ENCODE data around the gene KRT86. TPM values are rescaled to one million over a fixed set of nuclear protein-coding genes. Genes with fewer than 3 reads are reported as not detected.
"Not testable (repeated sequence)": the region's sequence is repeated elsewhere in the genome, so short reads cannot be mapped to it uniquely, and the experiment has no call there.

KRT86 gene
- polyA plus RNA-seq, 4 donors: 0.08 to 0.25 TPM; not detected in 2

GRCh38 chr12:52307836-52308805 is 33.7 kb downstream of the KRT86 start:
- peak; percentile 21 to 61 (median 39) for DNase-seq (ENCODE audit: low read depth in 4 of 4, low spot score in 2 of 4)

DNA sequence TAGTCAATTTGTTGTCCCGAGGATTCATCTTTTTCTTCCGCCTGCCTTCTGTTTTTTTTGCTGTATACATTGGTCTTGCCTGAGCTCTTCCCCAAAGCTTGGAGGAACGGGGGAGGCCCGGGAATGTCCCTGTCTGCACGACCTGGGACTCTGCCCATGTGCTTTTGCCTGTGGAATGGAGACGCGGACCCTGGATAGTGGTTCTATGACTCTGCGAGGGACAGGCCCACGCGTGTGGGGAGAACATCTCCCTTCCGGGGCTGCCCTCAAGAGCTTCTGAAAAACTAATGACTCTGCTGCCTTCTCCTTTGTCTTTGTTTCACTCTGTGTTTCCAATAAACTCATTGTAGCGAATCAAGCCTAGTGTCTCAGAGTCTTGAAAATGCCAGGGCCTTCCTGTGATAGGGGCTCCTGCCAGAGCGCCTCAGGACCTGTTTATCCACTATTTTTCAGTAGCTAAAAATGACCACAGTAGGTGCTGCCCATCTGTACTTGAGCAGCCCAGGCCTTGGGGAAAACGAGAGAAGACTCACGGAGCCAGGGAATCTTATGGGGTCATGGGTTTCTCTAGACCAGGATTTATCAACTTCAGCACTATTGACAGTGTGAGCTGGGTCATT is 34.5 kb downstream of the KRT86 start:
- DNase-seq (ENCODE audit: low read depth in 4 of 4, low spot score in 2 of 4): peak in 1 of 4 donors; percentile 7

GRCh38 chr12:52310622-52311284 is 36.3 kb downstream of the KRT86 start:
- DNase-seq (ENCODE audit: low read depth in 4 of 4, low spot score in 2 of 4): no peak

DNA sequence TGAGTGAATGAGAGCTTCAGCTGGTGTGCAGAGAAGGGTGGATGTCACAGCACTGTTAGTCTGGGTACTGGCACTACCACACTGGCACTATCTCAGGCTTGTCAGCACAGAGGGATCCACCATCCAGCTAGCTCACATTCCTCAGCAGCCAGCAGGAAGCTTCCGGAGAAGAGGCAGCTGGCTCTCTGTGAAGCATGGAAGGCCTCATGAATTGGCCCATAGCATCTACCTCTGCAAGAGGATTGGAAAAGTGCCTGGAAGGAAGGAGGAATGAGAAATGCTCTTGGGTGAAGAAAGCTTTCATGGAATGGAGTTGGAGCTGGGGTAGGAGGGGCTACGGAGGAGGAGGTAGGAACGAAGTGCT is 36.8 kb downstream of the KRT86 start:
- DNase-seq (ENCODE audit: low read depth in 4 of 4, low spot score in 2 of 4): no peak

DNA sequence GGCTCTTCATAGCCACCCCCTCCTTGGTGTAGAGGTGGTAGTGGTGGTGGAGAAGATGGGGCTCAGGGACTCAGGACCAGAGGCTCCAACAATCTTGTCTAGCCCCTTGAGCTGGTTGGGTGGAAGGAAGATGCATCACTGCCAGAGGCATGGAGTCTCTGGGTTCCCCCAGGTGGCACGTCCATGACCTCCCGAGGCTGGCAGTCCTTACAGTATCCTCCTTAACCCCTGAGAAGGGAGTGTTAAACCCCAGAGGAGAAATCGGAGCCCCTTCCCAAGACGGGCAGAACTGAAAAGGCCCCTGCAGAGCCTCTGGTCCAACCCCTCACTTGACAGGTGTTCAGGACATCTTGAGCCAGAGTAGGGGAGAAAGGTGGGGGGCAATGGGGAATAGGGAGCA is 37.6 kb downstream of the KRT86 start:
- no peak for DNase-seq (ENCODE audit: low read depth in 4 of 4, low spot score in 2 of 4)

DNA sequence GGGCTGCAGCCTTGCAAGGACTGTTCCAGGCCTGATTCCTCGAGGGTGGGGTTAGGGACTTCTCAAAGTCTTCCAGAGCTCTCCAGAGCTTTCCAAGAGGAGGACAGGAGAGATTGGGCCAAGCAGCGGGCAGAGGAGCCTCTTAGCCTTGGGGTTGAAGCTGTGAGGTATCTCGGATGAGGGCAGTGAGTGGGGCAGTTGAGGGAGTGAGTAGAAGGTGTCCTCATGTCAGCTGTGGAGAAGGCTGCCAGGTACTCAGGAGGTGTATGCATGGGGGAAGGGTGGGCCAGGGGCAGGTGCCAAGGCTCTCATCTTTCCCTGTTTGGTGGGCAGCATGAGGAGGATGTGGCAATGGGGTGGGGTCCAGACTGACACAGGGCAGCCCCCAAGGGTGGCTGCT is 39.0 kb downstream of the KRT86 start:
- no peak for DNase-seq (ENCODE audit: low read depth in 4 of 4, low spot score in 2 of 4)

- no peak for DNase-seq (ENCODE audit: low read depth in 4 of 4, low spot score in 2 of 4)
Measured at GRCh38 chr12:52313926-52314325, 39.5 kb downstream of the KRT86 start.

DNA sequence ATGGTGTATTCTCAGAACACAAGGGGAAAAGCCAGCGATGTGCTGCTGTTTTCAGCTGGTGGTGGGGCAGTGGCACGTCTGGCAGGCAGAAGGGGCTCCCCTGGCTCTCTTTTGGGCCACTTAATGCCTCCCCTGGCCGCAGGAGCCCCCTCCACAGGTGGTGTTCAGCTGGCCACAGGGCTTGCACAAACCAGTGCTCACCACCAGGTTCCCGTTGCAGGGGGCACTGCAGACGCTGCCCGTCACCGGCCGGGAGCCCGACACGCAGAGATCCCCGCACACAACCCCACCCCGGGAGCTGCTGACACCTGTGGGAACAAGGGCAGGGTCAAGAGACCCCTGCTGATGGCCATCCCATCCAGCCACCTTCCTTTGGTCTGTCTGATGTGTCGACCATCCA is 40.1 kb downstream of the KRT86 start:
- no peak for DNase-seq (ENCODE audit: low read depth in 4 of 4, low spot score in 2 of 4)

DNA sequence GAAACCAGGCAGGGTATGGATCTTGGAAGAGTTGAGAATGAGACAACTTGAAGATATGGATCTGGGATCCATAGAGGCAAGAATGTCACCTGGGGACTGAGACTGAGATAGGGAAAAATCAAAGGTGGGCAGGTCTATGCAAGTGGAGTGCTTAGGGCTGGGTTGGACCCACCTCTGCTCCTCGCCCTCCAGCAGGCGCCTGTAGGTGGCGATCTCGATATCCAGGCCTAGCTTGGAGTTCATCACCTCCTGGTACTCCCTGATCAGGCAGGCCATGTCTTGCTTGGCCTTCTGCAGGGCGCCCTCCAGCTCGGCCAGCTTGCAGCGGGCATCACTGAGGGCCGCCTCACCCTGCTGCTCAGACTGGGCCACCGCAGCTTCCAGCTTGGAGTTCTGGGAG is 41.3 kb downstream of the KRT86 start:
- not testable (repeated sequence) for DNase-seq (ENCODE audit: low read depth in 4 of 4, low spot score in 2 of 4)

GRCh38 chr12:52316290-52316689 is 41.8 kb downstream of the KRT86 start:
- DNase-seq (ENCODE audit: low read depth in 4 of 4, low spot score in 2 of 4): no peak

DNA sequence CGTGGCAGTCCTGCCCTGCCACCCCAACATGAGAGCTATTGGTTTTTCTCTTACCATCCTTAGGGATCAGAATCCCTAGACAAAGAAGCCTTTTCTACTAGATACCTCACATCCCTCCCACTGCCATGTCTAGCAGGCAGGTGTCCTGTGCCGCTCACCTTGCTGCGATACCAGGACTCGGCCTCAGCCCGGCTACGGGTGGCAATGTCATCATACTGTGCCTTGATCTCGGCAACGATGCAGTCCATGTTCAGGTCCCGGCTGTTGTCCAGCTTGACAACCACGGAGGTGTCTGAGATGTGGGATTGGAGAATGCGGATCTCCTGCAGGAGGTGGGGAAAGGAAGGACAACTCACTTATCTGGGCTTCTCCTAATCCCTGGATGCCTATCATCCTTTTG is 42.3 kb downstream of the KRT86 start:
- no peak for DNase-seq (ENCODE audit: low read depth in 4 of 4, low spot score in 2 of 4)

DNA sequence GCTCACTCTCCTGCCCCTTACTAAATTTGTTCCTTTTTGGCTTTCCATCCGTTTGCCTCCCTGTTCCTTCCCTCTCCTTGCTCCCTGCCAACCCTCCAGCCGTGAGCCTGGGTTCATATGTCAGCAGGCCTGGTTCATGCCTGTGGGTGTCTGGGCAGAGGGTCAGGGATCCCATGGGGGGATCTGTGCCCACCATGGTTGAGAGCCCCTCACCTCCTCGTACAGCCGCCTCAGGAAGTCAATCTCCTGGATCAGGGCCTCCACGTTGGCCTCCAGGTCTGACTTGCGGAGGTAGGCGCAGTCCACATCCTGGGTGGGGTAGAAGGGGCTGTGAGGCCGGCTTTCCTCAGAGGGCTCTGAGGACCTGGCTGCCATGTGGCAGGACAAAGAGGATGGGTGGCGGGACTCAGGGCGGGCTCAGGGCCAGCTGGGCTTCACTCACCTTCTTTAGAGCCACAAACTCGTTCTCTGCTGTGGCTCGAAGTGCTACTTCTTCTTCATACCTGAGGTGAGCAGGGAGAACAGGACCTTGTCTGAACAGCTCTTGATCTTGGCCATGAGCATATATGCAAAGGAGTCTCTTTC is 43.1 kb downstream of the KRT86 start:
- no peak for DNase-seq (ENCODE audit: low read depth in 4 of 4, low spot score in 2 of 4)

- DNase-seq (ENCODE audit: low read depth in 4 of 4, low spot score in 2 of 4): no peak
Measured at GRCh38 chr12:52318241-52318990, 44.0 kb downstream of the KRT86 start.

DNA sequence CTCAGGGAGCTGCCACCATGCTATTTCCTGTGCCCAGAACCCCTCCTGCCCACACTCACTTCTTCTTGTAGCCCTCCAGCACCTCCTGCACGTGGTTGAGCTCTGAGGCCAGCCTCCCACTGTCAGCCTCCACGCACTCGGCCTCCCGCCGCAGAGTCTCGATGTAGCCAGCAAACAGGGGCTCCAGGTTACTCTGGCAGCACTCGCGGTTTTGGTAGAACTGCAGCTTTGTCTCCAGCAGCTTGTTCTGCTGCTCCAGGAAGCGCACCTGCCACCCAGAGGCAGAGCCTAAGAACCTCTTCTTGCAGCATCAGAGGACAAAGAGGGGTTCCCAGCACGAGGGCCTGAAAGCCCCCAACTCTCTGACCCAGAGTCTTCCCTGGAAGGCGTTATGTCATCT is 44.7 kb downstream of the KRT86 start:
- DNase-seq (ENCODE audit: low read depth in 4 of 4, low spot score in 2 of 4): no peak

DNA sequence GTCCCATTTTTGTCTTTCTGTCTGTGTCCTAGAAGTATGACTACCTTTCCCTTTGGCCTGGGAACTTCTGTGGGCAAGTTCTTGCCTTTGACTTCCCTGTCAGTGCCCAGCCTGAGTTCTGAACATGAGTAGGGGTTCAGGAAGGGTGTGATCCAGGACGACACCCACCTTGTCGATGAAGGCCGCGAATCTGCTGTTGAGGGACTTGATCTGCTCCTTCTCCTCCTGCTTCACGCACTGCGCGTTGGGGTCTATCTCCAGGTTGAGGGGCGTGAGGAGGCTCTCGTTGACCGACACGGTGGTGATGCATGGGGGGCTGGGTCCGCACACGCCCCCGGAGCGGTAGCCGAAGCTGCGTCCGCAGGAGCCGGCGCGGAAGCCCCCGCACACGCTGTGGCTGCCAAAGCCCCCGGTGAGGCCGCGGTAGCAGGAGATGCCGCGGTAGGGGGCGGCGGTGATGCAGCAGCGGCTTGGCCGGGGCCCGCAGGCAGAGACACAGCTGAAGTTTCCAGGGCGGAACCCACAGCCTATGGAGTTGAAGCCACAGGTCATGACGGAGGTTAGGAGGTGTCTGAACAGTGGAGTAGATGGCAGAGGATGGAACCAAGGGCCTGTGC is 46.4 kb downstream of the KRT86 start, which contains the start of gene KRT83:
KRT83 (minus strand) TSS at position 615 of the 617 bp plus-strand sequence; CDS start at position 552, 63 bp downstream.
- DNase-seq (ENCODE audit: low read depth in 4 of 4, low spot score in 2 of 4): no peak

GRCh38 chr12:52321418-52321817 is 47.0 kb downstream of the KRT86 start:
- no peak for DNase-seq (ENCODE audit: low read depth in 4 of 4, low spot score in 2 of 4)

DNA sequence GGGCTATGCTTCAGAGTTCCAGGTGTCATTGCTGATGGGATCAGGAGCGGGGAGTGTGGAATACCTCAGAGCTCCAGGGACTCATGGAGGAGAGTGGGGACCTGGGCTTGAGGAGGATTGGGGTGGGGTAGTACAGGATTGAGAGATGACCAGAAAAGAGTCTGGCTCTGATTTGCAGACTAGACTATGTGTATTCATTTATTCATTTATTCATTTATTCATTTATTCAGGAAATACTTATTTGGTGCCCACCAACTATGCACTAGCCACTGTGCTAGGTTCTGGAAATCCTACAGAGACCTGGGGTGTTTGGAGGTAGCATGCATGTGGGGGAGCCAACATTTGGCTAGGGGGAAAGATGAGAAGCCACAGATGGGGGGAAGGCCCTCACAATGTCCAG is 47.6 kb downstream of the KRT86 start:
- DNase-seq (ENCODE audit: low read depth in 4 of 4, low spot score in 2 of 4): no peak

DNA sequence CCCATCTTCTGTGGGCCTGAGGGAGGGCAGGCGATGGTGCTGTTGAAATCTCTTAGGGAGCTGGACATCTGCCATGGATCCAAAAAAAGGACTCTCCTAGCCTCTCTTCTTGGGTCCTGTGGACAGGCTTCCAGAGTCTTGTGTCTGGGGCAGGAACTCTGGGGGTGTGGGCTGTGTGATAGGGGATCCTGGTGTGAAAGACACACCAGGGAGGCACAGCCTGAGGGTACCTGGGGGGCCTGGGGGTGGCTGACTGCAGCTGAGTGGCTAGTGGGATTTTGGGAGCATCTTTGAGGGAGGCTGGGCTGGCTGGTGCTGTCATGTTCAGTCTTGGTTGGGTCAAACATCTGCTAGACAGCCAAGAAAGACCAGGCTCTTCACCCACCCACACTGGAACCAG is 48.6 kb downstream of the KRT86 start:
- no peak for DNase-seq (ENCODE audit: low read depth in 4 of 4, low spot score in 2 of 4)

DNA sequence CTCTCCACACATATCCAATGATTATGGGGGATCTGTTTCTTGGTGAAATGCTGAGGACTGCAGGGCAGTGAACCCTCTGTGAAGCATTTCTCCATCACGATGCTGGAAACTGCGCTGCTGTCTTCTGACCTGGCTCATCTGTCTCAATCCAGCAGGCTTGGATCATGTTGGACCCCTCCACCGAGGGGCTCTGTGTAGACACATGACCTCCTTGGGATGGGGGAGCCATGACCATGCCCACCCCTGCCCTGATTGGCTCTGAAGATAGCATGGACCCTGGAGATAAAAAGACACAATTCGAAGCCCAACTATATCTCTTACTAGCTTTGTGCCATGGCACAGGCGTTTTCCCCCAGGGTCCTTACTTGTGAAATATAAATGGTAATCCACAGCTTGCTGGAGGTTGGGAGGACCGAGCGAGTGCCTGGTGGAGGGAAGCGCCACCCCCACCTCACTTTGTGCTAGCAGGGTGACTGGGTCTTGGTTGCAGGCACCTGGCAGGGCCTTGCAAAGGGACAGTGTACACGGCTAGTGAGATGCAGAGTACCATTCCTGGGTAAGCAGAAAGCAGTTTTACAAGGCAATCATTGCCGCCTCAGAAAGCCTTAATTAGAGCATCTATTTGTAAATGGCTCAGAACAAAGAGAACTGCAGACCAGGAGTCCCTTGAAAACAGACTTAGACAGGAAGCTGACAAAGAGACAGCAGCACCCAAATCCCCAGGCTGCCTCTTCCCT is 49.1 kb downstream of the KRT86 start:
- no peak for DNase-seq (ENCODE audit: low read depth in 4 of 4, low spot score in 2 of 4)
